Keratinocyte (primary cell): ENCODE measurements around the gene TENT4A.

ENCODE experiments used
- EZH2 ChIP-seq: IDR thresholded peaks from one replicate; pipeline ENCODE4 v1.6.1; 2012; ENCODE audit warnings: inconsistent platforms, mild to moderate bottlenecking, low read length, moderate library complexity
- TF ChIP-seq, protein P1 (sequence below), 3 experiments: IDR thresholded peaks in 1 of 3; conservative IDR thresholded peaks in 1 of 3; optimal IDR thresholded peaks in 1 of 3; 2 replicates in 2 of 3; 3 replicates in 1 of 3; pipeline versions ENCODE3 to v1.5.1; 2011; ENCODE audit warnings: low read length in 3 of 3, mild to moderate bottlenecking in 3 of 3, moderate library complexity in 2 of 3, control low read depth in 1 of 3, inconsistent platforms in 1 of 3; ENCODE audit not compliant: insufficient read depth in 2 of 3; ENCODE audit errors: extremely low read depth in 1 of 3

DNA sequence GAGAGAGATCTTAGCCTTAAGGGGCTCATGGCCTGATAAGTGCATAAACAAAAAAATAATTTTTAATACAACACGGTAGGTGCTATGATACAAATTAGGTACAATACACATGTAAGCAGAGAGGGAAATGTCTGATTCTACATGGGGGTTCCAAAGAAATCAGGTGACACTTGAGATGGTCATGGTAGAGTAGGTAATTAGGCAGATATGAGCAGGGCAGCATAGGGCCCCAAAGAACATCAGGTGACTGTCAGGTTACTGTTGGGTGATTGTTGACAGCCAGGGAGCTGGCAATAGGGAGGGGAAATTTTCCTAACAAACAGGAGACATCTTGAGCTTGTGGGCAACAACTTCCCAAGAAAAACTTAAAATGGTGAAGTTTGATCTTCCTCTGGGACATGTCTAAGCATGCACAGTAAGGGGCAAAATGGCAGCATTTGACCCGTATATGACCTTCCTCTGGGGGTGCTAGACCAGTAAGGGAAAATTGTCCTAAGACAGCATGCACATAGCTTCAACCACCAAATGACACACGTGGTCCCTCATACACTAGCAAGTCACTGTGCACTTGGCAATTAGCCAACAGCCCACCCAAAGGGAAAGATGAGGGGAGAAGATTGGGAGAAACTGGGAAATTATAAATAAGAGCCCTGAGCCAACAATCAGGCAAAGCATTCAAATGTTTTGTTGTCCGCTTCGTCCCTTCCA lies 37.3 kb upstream of the TENT4A start:
- TF ChIP-seq, protein P1, sequence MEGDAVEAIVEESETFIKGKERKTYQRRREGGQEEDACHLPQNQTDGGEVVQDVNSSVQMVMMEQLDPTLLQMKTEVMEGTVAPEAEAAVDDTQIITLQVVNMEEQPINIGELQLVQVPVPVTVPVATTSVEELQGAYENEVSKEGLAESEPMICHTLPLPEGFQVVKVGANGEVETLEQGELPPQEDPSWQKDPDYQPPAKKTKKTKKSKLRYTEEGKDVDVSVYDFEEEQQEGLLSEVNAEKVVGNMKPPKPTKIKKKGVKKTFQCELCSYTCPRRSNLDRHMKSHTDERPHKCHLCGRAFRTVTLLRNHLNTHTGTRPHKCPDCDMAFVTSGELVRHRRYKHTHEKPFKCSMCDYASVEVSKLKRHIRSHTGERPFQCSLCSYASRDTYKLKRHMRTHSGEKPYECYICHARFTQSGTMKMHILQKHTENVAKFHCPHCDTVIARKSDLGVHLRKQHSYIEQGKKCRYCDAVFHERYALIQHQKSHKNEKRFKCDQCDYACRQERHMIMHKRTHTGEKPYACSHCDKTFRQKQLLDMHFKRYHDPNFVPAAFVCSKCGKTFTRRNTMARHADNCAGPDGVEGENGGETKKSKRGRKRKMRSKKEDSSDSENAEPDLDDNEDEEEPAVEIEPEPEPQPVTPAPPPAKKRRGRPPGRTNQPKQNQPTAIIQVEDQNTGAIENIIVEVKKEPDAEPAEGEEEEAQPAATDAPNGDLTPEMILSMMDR (optimal IDR thresholded peaks at IDR 0.05 in 1 of 3, IDR thresholded peaks at IDR 0.05 in 1 of 3, conservative IDR thresholded peaks at IDR 0.05 in 1 of 3; ENCODE audit: extremely low read depth in 1 of 3, insufficient read depth in 2 of 3, low read length in 3 of 3) = peak; percentile 7 to 30 (median 12)
- TF ChIP-seq EZH2 = no peak
